Esophagus (tissue), 2 donors: Measurements from ENCODE around the gene NPAS3. TPM values are rescaled to one million over a fixed set of nuclear protein-coding genes. Genes with fewer than 3 reads are reported as not detected.

Experiments
- H3K27ac ChIP-seq, 2 donors: one replicate each; pipeline ENCODE4 v1.5.1; 2013; ENCODE audit warnings: low read depth in 2 of 2, mild to moderate bottlenecking in 2 of 2, inconsistent platforms in 1 of 2, low read length in 1 of 2, moderate library complexity in 1 of 2
- H3K27me3 ChIP-seq, 2 donors: one replicate each; pipeline ENCODE4 v1.6.1; 2013; ENCODE audit warnings: low read length in 2 of 2, control low read depth in 1 of 2, mild to moderate bottlenecking in 1 of 2; ENCODE audit not compliant: insufficient read depth in 2 of 2, control insufficient read depth in 1 of 2
- H3K36me3 ChIP-seq, 2 donors: one replicate each; pipeline ENCODE4 v1.6.1; 2013; ENCODE audit warnings: low read length in 1 of 2; ENCODE audit not compliant: control insufficient read depth in 2 of 2, insufficient read depth in 2 of 2
- H3K4me1 ChIP-seq, 2 donors: one replicate each; pipeline ENCODE4 v1.6.1; 2013; ENCODE audit warnings: low read length in 1 of 2; ENCODE audit not compliant: control insufficient read depth in 2 of 2, insufficient read depth in 2 of 2
- H3K4me3 ChIP-seq, 2 donors: one replicate each; pipeline ENCODE4 v1.5.1; 2013; ENCODE audit warnings: low read length in 2 of 2, mild to moderate bottlenecking in 2 of 2, low read depth in 1 of 2, moderate library complexity in 1 of 2
- H3K9me3 ChIP-seq, 2 donors: one replicate each; pipeline ENCODE4 v1.6.1; 2013; ENCODE audit warnings: mild to moderate bottlenecking in 2 of 2, low read depth in 1 of 2, low read length in 1 of 2, moderate library complexity in 1 of 2; ENCODE audit not compliant: control insufficient read depth in 2 of 2, insufficient read depth in 1 of 2
- WGBS, 2 donors: extraction: QIAGEN DNeasy Blood & Tissue Kit; methylation state at CpG; one replicate each; pipeline ENCODE4 v1.1.7; 2013; 5-methylcytosine and 5-hydroxymethylcytosine counted together
- polyA plus RNA-seq, 2 donors: library from polyadenylated mRNA; stranded (reverse); fragments of 200-250 nt; gene quantifications; one replicate each; pipeline ENCODE4 v1.2.3, GENCODE V29; 2013
- donor health status: healthy with polysubstance abuse.
- donor health status: Bipolar disorder and iron deficiency.

NPAS3 gene
- polyA plus RNA-seq, 2 donors = 0.08 to 0.13 TPM

GRCh38 chr14:33846100-33846824, 907.6 kb downstream of the NPAS3 start:
- Histone ChIP-seq H3K9me3 (no peaks in the 10 kb centered on the region), H3K4me3 (no peak overlapping the region), H3K4me1 (no peaks in the 10 kb centered on the region), H3K36me3 (no peaks in the 10 kb centered on the region), H3K27me3 (no peaks in the 10 kb centered on the region), H3K27ac (no peak overlapping the region)
- WGBS, 2 donors = 90% methylated on average over 8 of the region's 8 CpGs

GRCh38 chr14:33847066-33847465, 908.4 kb downstream of the NPAS3 start:
- WGBS, 2 donors = 93 to 97% methylated on average over 1 of the region's 1 CpG
- no peak overlapping the region for H3K27ac ChIP-seq

GRCh38 chr14:33848009-33848408, 909.3 kb downstream of the NPAS3 start:
- H3K9me3 ChIP-seq = no peaks in the 10 kb centered on the region
- H3K4me3 ChIP-seq = no peak overlapping the region
- 91 to 97% methylated on average over 5 of the region's 5 CpGs for WGBS, 2 donors
- no peaks in the 10 kb centered on the region for H3K36me3 ChIP-seq
- no peaks in the 10 kb centered on the region for H3K4me1 ChIP-seq
- H3K27me3 ChIP-seq = no peaks in the 10 kb centered on the region
- no peak overlapping the region for H3K27ac ChIP-seq

More at GRCh38 chr14:33847066-33847465, 908.4 kb downstream of the NPAS3 start:
- Histone ChIP-seq H3K4me3 (no peak overlapping the region), H3K4me1 (no peaks in the 10 kb centered on the region), H3K9me3 (no peaks in the 10 kb centered on the region), H3K27me3 (no peaks in the 10 kb centered on the region), H3K36me3 (no peaks in the 10 kb centered on the region)

- Histone ChIP-seq H3K4me3 (no peak overlapping the region), H3K9me3 (no peaks in the 10 kb centered on the region), H3K36me3 (no peaks in the 10 kb centered on the region), H3K27ac (no peak overlapping the region), H3K27me3 (no peaks in the 10 kb centered on the region), H3K4me1 (no peaks in the 10 kb centered on the region)
- WGBS, 2 donors = 74 to 77% methylated on average over 8 of the region's 8 CpGs
Observed at GRCh38 chr14:33848706-33849454, 910.2 kb downstream of the NPAS3 start.

GRCh38 chr14:33849455-33849801, 910.7 kb downstream of the NPAS3 start:
- H3K4me1 ChIP-seq = no peaks in the 10 kb centered on the region
- H3K4me3 ChIP-seq = no peak overlapping the region
- no peaks in the 10 kb centered on the region for H3K27me3 ChIP-seq
- 97 to 100% methylated on average over 1 of the region's 1 CpG for WGBS, 2 donors
- no peaks in the 10 kb centered on the region for H3K36me3 ChIP-seq
- no peaks in the 10 kb centered on the region for H3K9me3 ChIP-seq
- no peak overlapping the region for H3K27ac ChIP-seq

- Histone ChIP-seq H3K27ac (no peak overlapping the region), H3K4me3 (no peak overlapping the region), H3K27me3 (no peaks in the 10 kb centered on the region), H3K4me1 (no peaks in the 10 kb centered on the region), H3K36me3 (no peaks in the 10 kb centered on the region), H3K9me3 (no peaks in the 10 kb centered on the region)
- 85 to 88% methylated on average over 7 of the region's 7 CpGs for WGBS, 2 donors
Observed at GRCh38 chr14:33850826-33851225, 912.1 kb downstream of the NPAS3 start.

- no peaks in the 10 kb centered on the region for H3K9me3 ChIP-seq
- no peaks in the 10 kb centered on the region for H3K27me3 ChIP-seq
- no peak overlapping the region for H3K27ac ChIP-seq
- no peaks in the 10 kb centered on the region for H3K36me3 ChIP-seq
- no peaks in the 10 kb centered on the region for H3K4me1 ChIP-seq
- H3K4me3 ChIP-seq = no peak overlapping the region
- 77 to 80% methylated on average over 6 of the region's 6 CpGs for WGBS, 2 donors
Observed at GRCh38 chr14:33851366-33851765, 912.7 kb downstream of the NPAS3 start.

- Histone ChIP-seq H3K27me3 (no peaks in the 10 kb centered on the region), H3K4me3 (no peak overlapping the region), H3K9me3 (no peaks in the 10 kb centered on the region), H3K36me3 (no peaks in the 10 kb centered on the region), H3K27ac (no peak overlapping the region), H3K4me1 (no peaks in the 10 kb centered on the region)
- WGBS, 2 donors = 57 to 68% methylated on average over 5 of the region's 5 CpGs
Observed at GRCh38 chr14:33851931-33852330, 913.3 kb downstream of the NPAS3 start.
